ENCODE data around the gene AP1M2.

AP1M2 gene

GRCh38 chr19:10587022-10587838 is at the start of gene AP1M2:
TSS of gene AP1M2 (minus strand) at chr19:10587312. CDS start at chr19:10587231, 81 bp downstream.
- no peak for DNase-seq

- DNase-seq, result no peak
These were observed 49.3 kb upstream of the AP1M2 start for GRCh38 chr19:10636304-10636972.

GRCh38 chr19:10634963-10635362 is 47.9 kb upstream of the AP1M2 start:
- no peak for DNase-seq

GRCh38 chr19:10634430-10634829 is 47.3 kb upstream of the AP1M2 start:
- DNase-seq, result no peak

- no peak for DNase-seq
These were observed 44.8 kb upstream of the AP1M2 start for GRCh38 chr19:10631874-10632273.

GRCh38 chr19:10625762-10626138 is 38.6 kb upstream of the AP1M2 start:
- no peak for DNase-seq

- DNase-seq, result no peak
These were observed 38.1 kb upstream of the AP1M2 start, which contains the start of gene SLC44A2 for GRCh38 chr19:10625003-10625761. TSS of gene SLC44A2 (plus strand) at chr19:10625553. CDS start at chr19:10625634, 81 bp downstream.

GRCh38 chr19:10624585-10624984 is 37.5 kb upstream of the AP1M2 start:
- no peak for DNase-seq

GRCh38 chr19:10621966-10622365 is 34.9 kb upstream of the AP1M2 start:
- DNase-seq, result no peak

- no peak for DNase-seq
These were observed 33.7 kb upstream of the AP1M2 start for GRCh38 chr19:10620786-10621185.

GRCh38 chr19:10618846-10619245 is 31.7 kb upstream of the AP1M2 start:
- no peak for DNase-seq

GRCh38 chr19:10617409-10618121 is 30.5 kb upstream of the AP1M2 start:
- DNase-seq, result no peak

GRCh38 chr19:10615429-10616023 is 28.4 kb upstream of the AP1M2 start:
- DNase-seq, result no peak

GRCh38 chr19:10612499-10613119 is 25.5 kb upstream of the AP1M2 start:
- DNase-seq, result no peak

- no peak for DNase-seq
These were observed 24.8 kb upstream of the AP1M2 start for GRCh38 chr19:10611907-10612306.

- no peak for DNase-seq
These were observed 17.4 kb upstream of the AP1M2 start for GRCh38 chr19:10604460-10604980.

GRCh38 chr19:10603873-10604459 is 16.9 kb upstream of the AP1M2 start:
- peak; percentile 76 for DNase-seq

- DNase-seq, result peak; percentile 76
These were observed 16.2 kb upstream of the AP1M2 start for GRCh38 chr19:10603084-10603872.

GRCh38 chr19:10602330-10603083 is 15.4 kb upstream of the AP1M2 start:
- DNase-seq, result peak; percentile 97

GRCh38 chr19:10601999-10602329 is 14.9 kb upstream of the AP1M2 start:
- DNase-seq, result no peak

Measured in OCI-M1 (cell line).